Vein endothelial cell (primary cell): ENCODE data around the gene ASMT. TPM values are rescaled to one million over a fixed set of nuclear protein-coding genes. Genes with fewer than 3 reads are reported as not detected.

ENCODE experiments used
- total RNA-seq: library from RNA; depleted of rRNA; stranded (reverse); fragments of >200 nt; gene quantifications from 2 replicates; pipeline ENCODE4 v1.2.3, GENCODE V29; 2012

The ASMT gene
- total RNA-seq: not detected in 2 replicates

GRCh38 chrX:1614927-1615326 is at the start of gene ASMT:
ASMT (plus strand) TSS chrX:1615059; CDS start chrX:1615200, 141 bp downstream.

GRCh38 chrX:1591102-1591862 is 23.6 kb upstream of the ASMT start, which contains the start of gene AKAP17A:
AKAP17A (plus strand) TSS chrX:1591604; CDS start chrX:1593463, 1,859 bp downstream.

Other genes starting within 250 kb of the ASMT start
- gene SLC25A6, start 222.9 kb upstream of the ASMT start, total RNA-seq: 381 and 408 TPM in 2 replicates
- gene ASMTL, start 162.2 kb upstream of the ASMT start, total RNA-seq: 23.6 and 33.6 TPM in 2 replicates
- gene P2RY8, start 77.9 kb upstream of the ASMT start, total RNA-seq: under 0.01 TPM in 1 of 2 replicates, not detected in the other
- 24.3 and 28.4 TPM in 2 replicates for gene AKAP17A, start 23.5 kb upstream of the ASMT start, total RNA-seq